Measurements from ENCODE around the gene GPR183.

GRCh38 chr13:99265162-99265800, 41.9 kb downstream of the GPR183 start:
- no peak for TF ChIP-seq REST (tag by site-specific recombination; IDR thresholded peaks at IDR 0.05)
- TF ChIP-seq, protein P1, sequence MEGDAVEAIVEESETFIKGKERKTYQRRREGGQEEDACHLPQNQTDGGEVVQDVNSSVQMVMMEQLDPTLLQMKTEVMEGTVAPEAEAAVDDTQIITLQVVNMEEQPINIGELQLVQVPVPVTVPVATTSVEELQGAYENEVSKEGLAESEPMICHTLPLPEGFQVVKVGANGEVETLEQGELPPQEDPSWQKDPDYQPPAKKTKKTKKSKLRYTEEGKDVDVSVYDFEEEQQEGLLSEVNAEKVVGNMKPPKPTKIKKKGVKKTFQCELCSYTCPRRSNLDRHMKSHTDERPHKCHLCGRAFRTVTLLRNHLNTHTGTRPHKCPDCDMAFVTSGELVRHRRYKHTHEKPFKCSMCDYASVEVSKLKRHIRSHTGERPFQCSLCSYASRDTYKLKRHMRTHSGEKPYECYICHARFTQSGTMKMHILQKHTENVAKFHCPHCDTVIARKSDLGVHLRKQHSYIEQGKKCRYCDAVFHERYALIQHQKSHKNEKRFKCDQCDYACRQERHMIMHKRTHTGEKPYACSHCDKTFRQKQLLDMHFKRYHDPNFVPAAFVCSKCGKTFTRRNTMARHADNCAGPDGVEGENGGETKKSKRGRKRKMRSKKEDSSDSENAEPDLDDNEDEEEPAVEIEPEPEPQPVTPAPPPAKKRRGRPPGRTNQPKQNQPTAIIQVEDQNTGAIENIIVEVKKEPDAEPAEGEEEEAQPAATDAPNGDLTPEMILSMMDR (tag by site-specific recombination; IDR thresholded peaks at IDR 0.05): no peak
- no peak for TF ChIP-seq ZNF776 (tag by site-specific recombination; IDR thresholded peaks at IDR 0.05; ENCODE audit: borderline replicate concordance)
- no peak for TF ChIP-seq YY1 (tag by site-specific recombination; IDR thresholded peaks at IDR 0.05)
- no peak for TF ChIP-seq ZNF391 (tag by site-specific recombination; IDR thresholded peaks at IDR 0.05; ENCODE audit: borderline replicate concordance, low read depth)
- TF ChIP-seq ZNF518A (tag by site-specific recombination; conservative IDR thresholded peaks at IDR 0.05; ENCODE audit: low read depth): no peak
- TF ChIP-seq MEIS1 (CRISPR knock-in tag; IDR thresholded peaks at IDR 0.05; ENCODE audit: borderline replicate concordance): no peak
- TF ChIP-seq, protein P2, sequence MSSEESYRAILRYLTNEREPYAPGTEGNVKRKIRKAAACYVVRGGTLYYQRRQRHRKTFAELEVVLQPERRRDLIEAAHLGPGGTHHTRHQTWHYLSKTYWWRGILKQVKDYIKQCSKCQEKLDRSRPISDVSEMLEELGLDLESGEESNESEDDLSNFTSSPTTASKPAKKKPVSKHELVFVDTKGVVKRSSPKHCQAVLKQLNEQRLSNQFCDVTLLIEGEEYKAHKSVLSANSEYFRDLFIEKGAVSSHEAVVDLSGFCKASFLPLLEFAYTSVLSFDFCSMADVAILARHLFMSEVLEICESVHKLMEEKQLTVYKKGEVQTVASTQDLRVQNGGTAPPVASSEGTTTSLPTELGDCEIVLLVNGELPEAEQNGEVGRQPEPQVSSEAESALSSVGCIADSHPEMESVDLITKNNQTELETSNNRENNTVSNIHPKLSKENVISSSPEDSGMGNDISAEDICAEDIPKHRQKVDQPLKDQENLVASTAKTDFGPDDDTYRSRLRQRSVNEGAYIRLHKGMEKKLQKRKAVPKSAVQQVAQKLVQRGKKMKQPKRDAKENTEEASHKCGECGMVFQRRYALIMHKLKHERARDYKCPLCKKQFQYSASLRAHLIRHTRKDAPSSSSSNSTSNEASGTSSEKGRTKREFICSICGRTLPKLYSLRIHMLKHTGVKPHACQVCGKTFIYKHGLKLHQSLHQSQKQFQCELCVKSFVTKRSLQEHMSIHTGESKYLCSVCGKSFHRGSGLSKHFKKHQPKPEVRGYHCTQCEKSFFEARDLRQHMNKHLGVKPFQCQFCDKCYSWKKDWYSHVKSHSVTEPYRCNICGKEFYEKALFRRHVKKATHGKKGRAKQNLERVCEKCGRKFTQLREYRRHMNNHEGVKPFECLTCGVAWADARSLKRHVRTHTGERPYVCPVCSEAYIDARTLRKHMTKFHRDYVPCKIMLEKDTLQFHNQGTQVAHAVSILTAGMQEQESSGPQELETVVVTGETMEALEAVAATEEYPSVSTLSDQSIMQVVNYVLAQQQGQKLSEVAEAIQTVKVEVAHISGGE (tag by site-specific recombination; conservative IDR thresholded peaks at IDR 0.05; ENCODE audit: low read depth): no peak
- no peak for TF ChIP-seq ZFHX2 (tag by site-specific recombination; conservative IDR thresholded peaks at IDR 0.05)
- no peak for TF ChIP-seq ZNF423 (tag by site-specific recombination; IDR thresholded peaks at IDR 0.05)
- TF ChIP-seq ZNF24 (tag by site-specific recombination; IDR thresholded peaks at IDR 0.05): no peak
- no peak for TF ChIP-seq ZNF580 (tag by site-specific recombination; IDR thresholded peaks at IDR 0.05)
- no peak for TF ChIP-seq ZNF785 (tag by site-specific recombination; IDR thresholded peaks at IDR 0.05)
